HL-60/S4 (cell line): ENCODE results near the gene TAS2R8.

Experiments
- in situ Hi-C: fragments of 300-500 bp; cut with MboI; formaldehyde crosslinking; loops from 2 replicates; pipeline ENCODE4 v1.14.3; 2022; ENCODE audit warnings: low sequenced_read_pairs

Gene TAS2R8

GRCh38 chr12:10756194-10756593 lies 50.9 kb downstream of the TAS2R8 start:
- in situ Hi-C loops = no loop called here
